HG03066 (cell line): ENCODE data around the gene SPATS2.
"Not testable (repeated sequence)": the region's sequence is repeated elsewhere in the genome, so short reads cannot be mapped to it uniquely, and the experiment has no call there.

ENCODE experiments used
- ATAC-seq: cut with Tn5 transposase; IDR thresholded peaks from one replicate; pipeline ENCODE4 v1.9.1; 2021; ENCODE audit warnings: low read depth; ENCODE audit not compliant: unreplicated experiment

Gene SPATS2

GRCh38 chr12:49505672-49506071 is 138.4 kb downstream of the SPATS2 start:
- no peak for ATAC-seq

DNA sequence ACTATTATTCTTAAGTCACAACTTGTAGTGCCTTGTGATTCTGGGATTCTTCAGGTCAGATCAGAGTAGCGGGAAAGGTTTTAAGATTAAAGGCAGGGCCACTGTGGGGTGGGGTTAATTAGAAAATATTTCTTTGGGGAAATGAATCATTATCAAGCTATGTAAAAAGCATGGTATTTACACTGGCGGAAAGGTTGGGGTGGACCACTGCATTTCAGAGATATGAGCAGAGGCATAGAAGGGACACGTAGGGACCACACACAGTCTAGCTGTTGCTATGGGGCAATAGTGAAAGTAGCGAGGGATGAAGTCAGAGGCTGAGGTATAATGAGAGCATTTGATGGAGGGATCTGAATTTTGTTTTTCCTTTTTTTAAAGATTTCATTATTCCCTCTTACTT is 139.9 kb downstream of the SPATS2 start:
- ATAC-seq: no peak

DNA sequence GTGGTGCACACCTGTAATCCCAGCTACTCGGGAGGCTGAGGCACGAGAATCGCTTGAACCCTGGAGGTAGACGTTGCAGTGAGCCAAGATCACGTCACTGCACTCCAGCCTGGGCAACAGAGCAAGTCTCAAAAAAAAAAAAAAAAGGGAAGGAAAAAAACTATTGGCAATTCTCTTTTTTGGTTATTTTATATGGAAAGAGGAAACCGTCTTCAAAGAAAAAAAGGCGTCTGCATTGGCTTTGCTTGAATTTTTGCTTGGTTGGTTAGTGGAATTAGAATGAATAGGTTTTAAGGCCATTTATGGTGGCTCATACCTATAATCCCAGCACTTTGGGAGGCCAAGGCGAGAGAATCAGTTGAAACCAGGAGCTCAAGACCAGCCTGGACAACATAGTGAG is 142.4 kb downstream of the SPATS2 start:
- not testable (repeated sequence) for ATAC-seq

GRCh38 chr12:49511410-49511809 is 144.1 kb downstream of the SPATS2 start:
- ATAC-seq: no peak

DNA sequence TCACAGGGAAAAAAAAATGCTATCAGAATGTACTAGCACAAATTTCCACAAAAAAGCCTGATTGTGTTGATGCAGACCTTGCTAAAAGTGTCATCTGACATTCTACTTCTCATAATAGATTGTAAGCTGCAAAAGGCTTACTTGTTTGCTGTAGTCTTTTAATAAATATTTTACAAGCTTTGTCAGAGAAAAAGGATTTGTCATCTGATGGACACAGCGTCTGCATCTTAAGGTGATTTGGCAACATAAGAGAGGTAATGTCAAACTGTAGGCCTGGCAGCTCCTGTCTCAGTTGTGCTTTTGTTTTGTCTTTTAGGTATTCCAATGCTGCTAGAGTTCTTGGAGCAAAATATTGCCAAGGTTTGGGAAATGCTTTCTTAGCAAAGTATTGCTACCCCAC is 145.3 kb downstream of the SPATS2 start:
- no peak for ATAC-seq

GRCh38 chr12:49515266-49515665 is 148.0 kb downstream of the SPATS2 start:
- ATAC-seq: no peak

DNA sequence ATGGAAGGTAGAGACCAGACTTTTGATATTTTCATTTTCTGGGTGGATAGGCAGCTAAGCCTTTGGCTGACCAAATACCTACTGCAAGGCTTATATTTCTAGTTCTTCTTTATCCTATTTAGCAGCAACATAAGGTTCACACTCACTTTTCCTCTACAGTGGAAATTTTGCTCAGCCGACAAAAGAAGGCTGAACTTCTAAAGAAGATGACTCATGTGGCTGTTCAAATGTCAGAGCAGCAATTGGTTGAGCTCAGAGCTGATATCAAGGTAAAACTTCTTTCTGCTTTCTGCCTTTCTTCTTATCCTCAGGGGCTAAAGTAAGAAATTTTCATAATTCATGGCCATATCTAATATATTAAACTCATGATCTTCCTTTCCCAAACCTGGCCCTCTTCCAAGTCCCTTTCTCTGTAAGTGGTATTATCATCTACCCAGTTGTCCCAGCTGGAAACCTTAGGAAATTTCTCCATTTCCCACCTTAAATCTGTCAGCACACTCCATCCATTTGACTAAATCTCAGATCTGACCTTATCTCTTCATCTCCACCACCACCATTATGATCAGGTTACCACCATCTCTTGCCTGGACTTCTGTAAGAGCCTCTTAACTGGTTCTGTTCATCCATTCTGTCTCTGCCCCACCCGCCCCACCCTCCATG is 151.8 kb downstream of the SPATS2 start:
- ATAC-seq: no peak

- no peak for ATAC-seq
Observed at GRCh38 chr12:49519574-49519936, 152.3 kb downstream of the SPATS2 start.

- ATAC-seq: no peak
Observed at GRCh38 chr12:49521389-49521788, 154.1 kb downstream of the SPATS2 start.

DNA sequence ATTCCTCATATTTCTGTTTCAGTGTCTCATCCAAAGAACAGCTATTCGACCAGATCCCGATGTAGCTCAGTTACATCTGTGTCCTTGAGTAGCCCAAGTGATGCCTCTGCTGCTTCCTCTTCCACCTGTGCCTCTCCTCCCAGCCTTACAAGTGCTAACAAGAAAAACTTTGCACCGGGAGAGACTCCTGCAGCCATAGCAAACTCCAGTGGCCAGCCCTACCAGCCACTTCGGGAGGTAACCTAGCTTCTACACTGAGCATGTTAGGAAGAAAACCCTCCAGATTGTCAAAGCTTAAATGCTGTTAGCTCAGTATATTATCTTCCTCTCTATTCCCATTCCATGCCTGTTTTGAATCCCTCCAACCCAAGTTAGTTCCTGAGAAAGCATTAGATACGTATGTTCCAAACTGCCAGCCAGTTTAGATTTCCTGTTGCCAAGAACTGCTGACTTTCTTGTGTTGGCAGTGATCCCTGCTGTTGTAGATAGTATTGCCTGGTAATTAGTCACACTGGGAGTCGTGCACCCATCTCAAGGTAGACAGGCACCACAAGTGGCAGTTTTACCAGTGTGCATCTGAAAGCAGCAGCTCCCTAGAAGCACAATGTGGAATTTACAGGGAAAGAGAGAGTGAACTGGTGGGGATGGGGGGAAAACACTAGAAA is 157.5 kb downstream of the SPATS2 start:
- no peak for ATAC-seq

- ATAC-seq: no peak
Observed at GRCh38 chr12:49525942-49526341, 158.7 kb downstream of the SPATS2 start.

- no peak for ATAC-seq
Observed at GRCh38 chr12:49527361-49528130, 160.3 kb downstream of the SPATS2 start.

GRCh38 chr12:49529414-49529813 is 162.2 kb downstream of the SPATS2 start:
- ATAC-seq: no peak

- ATAC-seq: no peak
Observed at GRCh38 chr12:49531745-49532144, 164.5 kb downstream of the SPATS2 start.

DNA sequence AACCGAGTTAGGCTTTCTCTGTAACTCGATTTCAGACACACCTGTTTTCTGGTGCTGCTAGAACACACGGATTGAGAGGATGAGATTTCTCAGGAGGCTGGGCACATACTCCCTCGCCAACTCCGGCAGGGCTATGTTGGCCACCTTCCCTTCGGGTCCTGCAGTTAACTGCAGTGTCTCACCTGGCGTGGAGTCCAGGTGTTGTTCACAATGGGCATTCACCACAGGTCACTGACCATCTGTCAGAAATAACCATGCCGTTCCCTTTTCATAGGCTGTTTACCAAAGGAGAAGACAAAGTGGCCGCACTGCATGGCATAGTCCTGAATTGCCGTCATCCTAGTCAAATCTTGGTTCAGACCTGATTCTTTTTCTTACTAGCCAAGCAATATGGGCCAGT is 166.1 kb downstream of the SPATS2 start:
- ATAC-seq: no peak

DNA sequence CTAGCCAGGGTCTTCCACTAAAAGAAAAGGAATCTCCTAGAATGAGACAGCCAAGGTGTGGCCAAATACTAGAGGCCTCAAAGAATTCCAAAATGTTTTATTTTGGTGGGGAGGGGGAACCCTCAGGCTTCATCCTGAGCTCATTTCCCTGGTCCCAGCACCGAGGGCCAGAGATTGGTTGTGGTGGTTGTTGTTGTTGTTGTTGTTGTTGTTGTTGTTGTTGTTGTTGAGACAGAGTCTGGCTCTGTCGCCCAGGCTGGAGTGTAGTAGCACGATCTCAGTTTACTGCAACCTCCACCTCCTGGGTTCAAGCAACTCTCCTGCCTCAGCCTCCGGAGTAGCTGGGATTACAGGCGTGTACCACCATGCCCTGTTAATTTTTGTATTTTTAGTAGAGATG is 166.9 kb downstream of the SPATS2 start:
- not testable (repeated sequence) for ATAC-seq

DNA sequence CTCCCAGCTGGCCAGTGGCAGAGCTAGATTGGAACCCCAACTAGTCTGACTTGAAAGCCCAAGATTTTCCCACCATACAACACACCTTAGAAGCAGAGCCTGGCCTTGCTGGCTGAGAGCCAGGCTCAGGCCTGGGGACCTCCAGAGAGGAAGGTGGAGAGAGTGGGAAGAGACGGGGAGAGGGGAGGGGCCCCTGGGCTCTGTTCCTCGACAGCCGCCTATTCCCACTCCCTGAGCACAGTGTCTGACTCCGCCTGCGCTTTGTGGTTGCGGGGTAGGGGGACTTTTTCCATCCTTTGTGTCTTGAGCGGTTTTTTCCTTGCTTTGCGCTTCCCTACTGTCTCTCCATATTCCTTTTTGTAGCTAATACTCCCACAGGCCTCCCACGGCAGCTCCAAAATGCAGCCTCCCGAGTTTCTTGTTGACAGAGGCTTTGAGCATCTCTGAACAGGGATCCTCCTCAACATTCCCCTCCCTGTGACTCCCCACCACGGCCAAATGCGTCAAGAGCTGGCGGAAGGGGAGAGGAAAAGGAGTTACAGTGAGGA is 167.5 kb downstream of the SPATS2 start:
- no peak for ATAC-seq

DNA sequence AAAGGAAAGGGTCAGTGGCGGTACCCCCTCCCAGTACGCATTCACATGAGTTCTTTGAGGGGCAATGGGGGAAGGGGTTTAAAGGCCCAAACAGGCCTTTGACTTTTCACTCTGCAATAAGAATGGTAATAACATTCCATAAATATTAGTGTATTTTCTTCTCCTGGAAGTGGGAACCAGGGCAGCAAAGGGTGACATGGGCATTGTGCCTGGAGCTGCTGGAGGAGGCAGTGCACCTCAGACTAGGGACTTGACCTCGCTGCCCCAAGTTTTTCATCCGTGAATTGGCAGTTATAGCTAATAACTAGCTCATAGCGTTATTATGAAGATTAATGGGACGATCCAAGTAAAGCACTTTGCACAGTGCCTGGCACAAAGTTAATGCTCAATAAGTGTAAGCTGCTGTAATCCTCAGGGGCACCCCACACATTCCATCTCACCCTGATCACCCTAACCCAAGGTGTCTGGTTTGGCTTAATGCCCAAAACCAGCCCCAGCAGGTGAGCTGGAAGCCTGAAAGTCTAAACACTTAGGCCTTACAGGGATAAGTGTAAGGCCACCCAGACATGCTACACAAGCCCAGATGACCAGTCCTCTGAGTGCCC is 168.8 kb downstream of the SPATS2 start:
- ATAC-seq: no peak

GRCh38 chr12:49536526-49537071 is 169.3 kb downstream of the SPATS2 start:
- no peak for ATAC-seq

DNA sequence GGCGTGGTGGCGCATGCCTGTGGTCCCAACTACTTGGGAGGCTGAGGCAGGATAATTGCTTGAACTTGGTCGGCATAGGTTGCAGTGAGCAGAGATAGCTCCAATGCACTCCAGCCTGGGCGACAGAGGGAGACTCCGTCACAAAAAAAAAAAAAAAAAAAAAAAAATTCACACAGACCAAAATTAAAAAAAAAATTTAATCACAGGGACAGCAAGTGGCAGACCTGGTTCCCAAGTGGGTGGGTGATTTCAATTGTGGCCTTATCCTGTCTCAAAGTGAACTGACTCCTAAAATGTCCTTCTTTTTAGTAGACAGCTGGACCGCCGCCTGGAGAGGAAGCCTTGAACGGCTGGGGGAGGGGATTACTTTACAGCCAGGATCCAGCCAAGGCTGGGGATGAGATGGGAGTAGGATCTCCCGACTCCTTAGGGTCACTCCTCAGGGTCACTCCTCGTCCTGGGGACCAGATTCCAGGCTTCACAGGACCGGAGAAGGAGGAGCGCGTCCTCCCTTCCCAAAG is 170.0 kb downstream of the SPATS2 start:
- ATAC-seq: no peak
